NOMO-1 treated with dmso at 0.1 percent for 144 hours (cell line): Measurements from ENCODE around the gene METAP1D.

Experiments
- DNase-seq: peaks from one replicate; lab custom pipeline; 2025; ENCODE audit not compliant: unreplicated experiment; lab: John Stamatoyannopoulos, UW

The METAP1D gene

DNA sequence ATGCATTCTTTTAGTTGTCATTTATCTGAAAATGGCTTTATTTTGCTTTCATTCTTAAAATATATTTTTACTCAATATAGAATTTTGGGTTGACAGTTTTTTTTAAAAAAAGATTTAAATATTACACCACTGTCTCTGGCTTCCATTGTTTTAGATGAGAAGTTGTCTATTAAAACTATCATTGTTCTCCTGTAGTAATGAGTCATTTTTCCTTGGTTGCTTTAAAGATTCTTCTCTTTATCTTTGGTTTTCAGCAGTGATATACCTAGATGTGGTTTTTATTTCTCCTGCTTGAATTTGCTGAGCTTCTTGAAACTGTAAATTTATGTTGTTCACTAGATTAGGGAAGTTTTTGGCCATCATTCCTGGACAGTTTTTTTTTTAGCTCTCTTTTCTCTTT, 129.7 kb downstream of the METAP1D start:
- no peak for DNase-seq
